Endothelial cell of umbilical vein (primary cell): ENCODE data around the gene FAM107A. TPM values are rescaled to one million over a fixed set of nuclear protein-coding genes. Genes with fewer than 3 reads are reported as not detected.

Experiments used
- BruUV-seq: library from RNA; stranded (reverse); fragments of 400-500 nt; replicated peaks from 2 replicates; lab custom pipeline; 2021; lab: Mats Ljungman, UMichigan
- CTCF ChIA-PET: fragments of 300-600, 350-600 bp; sonication (Branson Sonifier 250); formaldehyde crosslinking; loops from one replicate; lab custom pipeline; 2021; ENCODE audit warnings: antibody characterized with exemption, inconsistent platforms; lab: Charles Lee
- POLR2A ChIA-PET: fragments of 300-600, 350-600 bp; sonication (Branson Sonifier 250); formaldehyde crosslinking; loops from one replicate; lab custom pipeline; 2021; ENCODE audit warnings: antibody characterized with exemption, inconsistent platforms; lab: Charles Lee
- DNase-seq: peaks from one replicate; pipeline ENCODE4 v3.0.0-alpha.2; 2011; ENCODE audit warnings: low read depth, low spot score
- FAIRE-seq: peaks from 2 replicates; lab custom pipeline; 2011; peaks lifted over from hg19 to GRCh38; lab: Jason Lieb, UNC
- H2AFZ ChIP-seq: 2 replicates; pipeline ENCODE4 v1.6.0; 2012; ENCODE audit warnings: low read depth, low read length, control low read depth, inconsistent platforms
- H3K27ac ChIP-seq: 2 replicates; pipeline ENCODE4 v1.5.1; 2011; ENCODE audit warnings: low read depth, mild to moderate bottlenecking, control low read depth, low read length, moderate library complexity; ENCODE audit not compliant: insufficient read depth
- H3K27me3 ChIP-seq, 2 experiments: 2 replicates each; pipeline versions ENCODE4 v1.6.0 to v1.6.1; 2011; ENCODE audit warnings: low read length in 2 of 2, mixed read lengths in 1 of 2; ENCODE audit not compliant: control insufficient read depth in 2 of 2, insufficient read depth in 2 of 2
- H3K36me3 ChIP-seq, 2 experiments: 2 replicates in 1 of 2; 3 replicates in 1 of 2; pipeline ENCODE4 v1.5.1; 2011; ENCODE audit warnings: low read length in 2 of 2, mild to moderate bottlenecking in 1 of 2, moderate library complexity in 1 of 2; ENCODE audit not compliant: control insufficient read depth in 2 of 2, insufficient read depth in 2 of 2; ENCODE audit errors: extremely low read depth in 1 of 2
- H3K4me1 ChIP-seq: 3 replicates; pipeline ENCODE4 v1.5.1; 2011; ENCODE audit warnings: mild to moderate bottlenecking, low read length; ENCODE audit not compliant: control insufficient read depth, insufficient read depth; ENCODE audit errors: extremely low read depth
- H3K4me2 ChIP-seq: 2 replicates; pipeline ENCODE4 v1.6.1; 2011; ENCODE audit warnings: low read length, control low read depth, mixed read lengths; ENCODE audit not compliant: insufficient read depth
- H3K4me3 ChIP-seq, 3 experiments: fragments of 200-600 bp in 1 of 3; sonication (generic), shearing (Covaris generic) in 1 of 3; replicated peaks in 1 of 3; 2 replicates each; pipeline ENCODE4 v1.5.1; 2011 to 2016; ENCODE audit warnings: control low read depth in 3 of 3, low read length in 3 of 3, mild to moderate bottlenecking in 2 of 3, inconsistent platforms in 1 of 3, low read depth in 1 of 3, moderate library complexity in 1 of 3; ENCODE audit not compliant: insufficient read depth in 1 of 3
- H3K79me2 ChIP-seq: 2 replicates; pipeline ENCODE4 v1.6.0; 2012; ENCODE audit warnings: low read length, inconsistent platforms; ENCODE audit not compliant: control insufficient read depth, insufficient read depth
- H3K9ac ChIP-seq: replicated peaks from 2 replicates; pipeline ENCODE3; 2011; ENCODE audit warnings: low read length, control low read depth; ENCODE audit not compliant: insufficient read depth; ENCODE audit errors: extremely low read depth
- H3K9me1 ChIP-seq: replicated peaks from 3 replicates; pipeline ENCODE4 v1.6.0; 2011; ENCODE audit warnings: mild to moderate bottlenecking, low read length; ENCODE audit not compliant: control insufficient read depth, insufficient read depth; ENCODE audit errors: extremely low read depth
- H3K9me3 ChIP-seq: replicated peaks from 2 replicates; pipeline ENCODE4 v1.5.1; 2012; ENCODE audit warnings: low read length, inconsistent platforms; ENCODE audit not compliant: control insufficient read depth, insufficient read depth
- H4K20me1 ChIP-seq: replicated peaks from 2 replicates; pipeline ENCODE3; 2011; ENCODE audit warnings: mild to moderate bottlenecking, low read length; ENCODE audit not compliant: control insufficient read depth, insufficient read depth; ENCODE audit errors: extremely low read depth
- EZH2 ChIP-seq: IDR thresholded peaks from 2 replicates; pipeline ENCODE4 v1.6.1; 2012; ENCODE audit warnings: borderline replicate concordance, low read depth, mild to moderate bottlenecking, moderate library complexity, low read length, inconsistent platforms; ENCODE audit not compliant: severe bottlenecking
- FOS ChIP-seq: IDR thresholded peaks from 2 replicates; pipeline ENCODE4 v1.6.1; 2011; ENCODE audit warnings: mild to moderate bottlenecking, low read length, moderate library complexity, borderline replicate concordance; ENCODE audit not compliant: insufficient read depth
- GATA2 ChIP-seq: IDR thresholded peaks from 2 replicates; pipeline ENCODE4 v1.7.0; 2011; ENCODE audit warnings: low read depth, mild to moderate bottlenecking, moderate library complexity, mixed read lengths, low read length; ENCODE audit not compliant: insufficient read length, insufficient read depth
- JUN ChIP-seq: IDR thresholded peaks from 2 replicates; pipeline ENCODE4 v1.6.1; 2011; ENCODE audit warnings: borderline replicate concordance, low read depth; ENCODE audit not compliant: insufficient read length, insufficient read depth
- MYC ChIP-seq: IDR thresholded peaks from one replicate; pipeline ENCODE4 v1.6.1; 2011; ENCODE audit warnings: mild to moderate bottlenecking, low read depth, low read length
- POLR2A ChIP-seq: IDR thresholded peaks from 2 replicates; pipeline ENCODE4 v1.6.1; 2012; ENCODE audit warnings: low read depth, mild to moderate bottlenecking, control low read depth, low read length
- POLR2AphosphoS5 ChIP-seq: IDR thresholded peaks from 2 replicates; pipeline ENCODE4 v1.6.1; 2012; ENCODE audit warnings: low read depth, mild to moderate bottlenecking, control low read depth, low read length, moderate library complexity; ENCODE audit not compliant: insufficient read depth
- dilution Hi-C: fragments of 300-500 bp; cut with MboI; formaldehyde crosslinking; loops from one replicate; pipeline ENCODE4 v1.15.0; 2019; ENCODE audit warnings: low sequenced_read_pairs; ENCODE audit not compliant: extremely low pct_ligation_motif_present
- intact Hi-C: fragments of 100-400 bp; cut with micrococcal nuclease; formaldehyde crosslinking; loops from one replicate; pipeline ENCODE4 v1.10.0; 2022
- polyA plus RNA-seq, 4 experiments: library from polyadenylated mRNA; depleted of rRNA in 3 of 4; stranded (reverse) in 3 of 4; unstranded in 1 of 4; fragments of >200 nt; gene quantifications; 2 replicates each; pipeline versions ENCODE4 v1.2.1 to v1.2.3, GENCODE V29; 2011 to 2012; ENCODE audit warnings: missing spikeins in 1 of 4
- total RNA-seq: library from RNA; stranded (reverse); gene quantifications from 2 replicates; pipeline ENCODE4 v1.2.3, GENCODE V29; 2021
- TF ChIP-seq, protein P1 (sequence below), 2 donors: IDR thresholded peaks; 1 replicate in 1 of 2; 2 replicates in 1 of 2; pipeline ENCODE4 v1.5.1; 2011; ENCODE audit warnings: low read length in 2 of 2, mild to moderate bottlenecking in 2 of 2, moderate library complexity in 2 of 2, control low read depth in 1 of 2, inconsistent platforms in 1 of 2, low read depth in 1 of 2; ENCODE audit not compliant: insufficient read depth in 1 of 2; ENCODE audit errors: extremely low read depth in 1 of 2
- TF ChIP-seq, protein P2 (sequence below): IDR thresholded peaks from 2 replicates; pipeline ENCODE4 v1.6.1; 2011; ENCODE audit not compliant: insufficient read depth, insufficient read length

The FAM107A gene
- total and polyA plus RNA-seq, 2 donors (not counting 3 experiments of a cell fraction or from before 2014, with no cell fraction given) = 5.7 to 10.7 TPM

DNA sequence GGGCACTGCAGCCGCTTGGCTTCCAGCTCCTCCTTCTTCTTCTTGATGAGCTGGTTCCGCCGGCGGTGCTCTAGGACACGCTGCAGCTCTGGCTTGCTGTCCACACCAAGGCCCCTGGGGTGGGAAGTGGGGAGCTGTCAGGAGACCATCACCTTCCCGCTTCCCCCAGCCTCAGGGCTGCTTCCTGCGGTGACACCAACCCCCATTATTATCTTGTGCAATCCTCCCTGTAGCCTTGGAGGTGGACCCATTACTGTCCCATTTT, 10.0 kb downstream of the FAM107A start:
- intact Hi-C loops (loop anchor here (10.0 kb wide), 1 partner anchor 258 kb away; no protein-coding TSS in a partner anchor), dilution Hi-C loops (no loop called here)
- Histone ChIP-seq H3K4me1 (peaks cover 30% of the 10 kb centered on the region), H3K9ac (no peak overlapping the region), H3K27ac (no peak overlapping the region), H4K20me1 (no peaks in the 10 kb centered on the region), H3K36me3 (no peaks in the 10 kb centered on the region), H3K27me3 (no peaks in the 10 kb centered on the region), H3K9me3 (no peaks in the 10 kb centered on the region), H2AFZ (no peak overlapping the region), H3K4me3 (no peak overlapping the region), H3K4me2 (no peak overlapping the region), H3K79me2 (no peaks in the 10 kb centered on the region), H3K9me1 (no peaks in the 10 kb centered on the region)
- TF ChIP-seq, protein P1, sequence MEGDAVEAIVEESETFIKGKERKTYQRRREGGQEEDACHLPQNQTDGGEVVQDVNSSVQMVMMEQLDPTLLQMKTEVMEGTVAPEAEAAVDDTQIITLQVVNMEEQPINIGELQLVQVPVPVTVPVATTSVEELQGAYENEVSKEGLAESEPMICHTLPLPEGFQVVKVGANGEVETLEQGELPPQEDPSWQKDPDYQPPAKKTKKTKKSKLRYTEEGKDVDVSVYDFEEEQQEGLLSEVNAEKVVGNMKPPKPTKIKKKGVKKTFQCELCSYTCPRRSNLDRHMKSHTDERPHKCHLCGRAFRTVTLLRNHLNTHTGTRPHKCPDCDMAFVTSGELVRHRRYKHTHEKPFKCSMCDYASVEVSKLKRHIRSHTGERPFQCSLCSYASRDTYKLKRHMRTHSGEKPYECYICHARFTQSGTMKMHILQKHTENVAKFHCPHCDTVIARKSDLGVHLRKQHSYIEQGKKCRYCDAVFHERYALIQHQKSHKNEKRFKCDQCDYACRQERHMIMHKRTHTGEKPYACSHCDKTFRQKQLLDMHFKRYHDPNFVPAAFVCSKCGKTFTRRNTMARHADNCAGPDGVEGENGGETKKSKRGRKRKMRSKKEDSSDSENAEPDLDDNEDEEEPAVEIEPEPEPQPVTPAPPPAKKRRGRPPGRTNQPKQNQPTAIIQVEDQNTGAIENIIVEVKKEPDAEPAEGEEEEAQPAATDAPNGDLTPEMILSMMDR (IDR thresholded peaks at IDR 0.05; ENCODE audit: extremely low read depth in 1 of 2, insufficient read depth in 1 of 2, low read depth in 1 of 2, low read length in 2 of 2) = no peak
- TF ChIP-seq JUN = no peak
- TF ChIP-seq GATA2 = no peak
- no peak for TF ChIP-seq EZH2
- TF ChIP-seq MYC = no peak
- no peak for TF ChIP-seq POLR2A
- TF ChIP-seq, protein P2, sequence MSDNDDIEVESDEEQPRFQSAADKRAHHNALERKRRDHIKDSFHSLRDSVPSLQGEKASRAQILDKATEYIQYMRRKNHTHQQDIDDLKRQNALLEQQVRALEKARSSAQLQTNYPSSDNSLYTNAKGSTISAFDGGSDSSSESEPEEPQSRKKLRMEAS = no peak
- TF ChIP-seq FOS = no peak
- TF ChIP-seq POLR2AphosphoS5 = no peak
- CTCF ChIA-PET = interaction anchor here (1.1 to 10.4 kb wide), 8 partner anchors 8 to 486 kb away, joined by 3 to 442 read pairs (median 10); partner anchors contain the start of gene FAM107A
- no TSS peak for BruUV-seq
- FAIRE-seq (no peak), DNase-seq (no peak)
- POLR2A ChIA-PET = no interaction called here
